Right lobe of liver (tissue), 6 donors: ENCODE measurements around the gene GAGE2A. TPM values are rescaled to one million over a fixed set of nuclear protein-coding genes. Genes with fewer than 3 reads are reported as not detected.
A peak's percentile ranks its signal among the peaks of the same experiment; 100 is the strongest.

ENCODE experiments used
- ATAC-seq, 4 donors: fragments of 200-7000 bp; cut with Tn5 transposase; one replicate each; pipeline ENCODE4 v1.9.1; 2020; ENCODE audit warnings: mild to moderate bottlenecking in 4 of 4, moderate library complexity in 4 of 4
- DNase-seq, 3 donors: peaks; one replicate each; pipeline ENCODE4 v3.0.0-alpha.2; 2020
- H3K27ac ChIP-seq, 3 donors: fragments of 200-600 bp; one replicate each; pipeline ENCODE4 v1.8.0; 2022
- H3K27me3 ChIP-seq, 2 donors: fragments of 200-600 bp; one replicate each; pipeline ENCODE4 v1.8.0; 2022
- H3K36me3 ChIP-seq, 4 donors: fragments of 200-600 bp; sonication (generic) in 1 of 4; one replicate each; pipeline versions ENCODE4 v1.5.1 to v1.8.0; 2017 to 2022; ENCODE audit warnings: control low read depth in 1 of 4
- H3K4me1 ChIP-seq, 4 donors: fragments of 200-600 bp; sonication (generic) in 1 of 4; one replicate each; pipeline versions ENCODE4 v1.5.1 to v1.8.0; 2017 to 2022; ENCODE audit warnings: control low read depth in 1 of 4
- H3K4me3 ChIP-seq, 3 donors: fragments of 200-600 bp; one replicate each; pipeline ENCODE4 v1.8.0; 2022
- H3K9me3 ChIP-seq, 4 donors: fragments of 200-600 bp; sonication (generic) in 1 of 4; one replicate each; pipeline versions ENCODE4 v1.5.1 to v1.8.0; 2017 to 2022; ENCODE audit warnings: control low read depth in 1 of 4
- CTCF ChIP-seq, 4 donors: fragments of 200-600 bp in 3 of 4; fragments of 450-650 bp in 1 of 4; IDR thresholded peaks; one replicate each; pipeline versions ENCODE4 v1.5.1 to v1.8.0; 2016 to 2022; ENCODE audit warnings: antibody characterized with exemption in 4 of 4, mild to moderate bottlenecking in 2 of 4
- POLR2A ChIP-seq: fragments of 450-650 bp; IDR thresholded peaks from one replicate; pipeline ENCODE4 v1.6.1; 2017; ENCODE audit warnings: antibody characterized with exemption, mild to moderate bottlenecking
- WGBS: methylation state at CpG from one replicate; pipeline ENCODE4 v1.1.6; 2018; ENCODE audit warnings: low coverage, low lambda C conversion rate; ENCODE audit not compliant: insufficient coverage; ENCODE audit errors: missing lambda C conversion rate; 5-methylcytosine and 5-hydroxymethylcytosine counted together
- intact Hi-C, 2 donors: fragments of 100-400 bp; cut with DNase I; formaldehyde crosslinking; loops; one replicate each; pipeline versions ENCODE4 v1.11.2 to v1.14.1; 2022
- total RNA-seq, 6 experiments: library from RNA; depleted of rRNA in 2 of 6; stranded (reverse); fragments of >200 nt in 2 of 6; fragmentation: NEBNext Ultra II Directional in 3 of 6; extraction: Animal tissue kit (Norgen Biotek cat#: 25700) in 3 of 6; gene quantifications; one replicate each; pipeline versions ENCODE4 v1.1.0 to v1.2.4, GENCODE V29; 2016 to 2023
- donor health status: DM: no; HTN: yes; CAD: no.
- donor health status: DM: no; HTN: no; CAD: no.
- donor health status: DM: no; HTN: no; CAD: no.
- donor health status: DM: no; HTN: yes; CAD: no.
- donor health status: DM: no; HTN: yes; CAD: no.

Gene GAGE2A
- total RNA-seq, 6 experiments from 2014 or later = not detected

GRCh38 chrX:49610718-49611310 is 21.5 kb downstream of the GAGE2A start:
- Histone ChIP-seq H3K27me3 (peaks cover 0 to 7% of the 10 kb centered on the region in 2 donors), H3K36me3 (no peaks in the 10 kb centered on the region), H3K27ac (no peak overlapping the region), H3K9me3 (no peaks in the 10 kb centered on the region), H3K4me1 (no peaks in the 10 kb centered on the region), H3K4me3 (no peak overlapping the region)
- WGBS = 29% methylated on average over 7 of the region's 7 CpGs
- TF ChIP-seq CTCF (IDR thresholded peaks at IDR 0.05) = no peak
- TF ChIP-seq POLR2A = no peak
- intact Hi-C loops = no loop called here
- DNase-seq = no peak
- peak in 2 of 4 donors; percentile 46 to 53 for ATAC-seq

GRCh38 chrX:49618574-49618973 is 29.3 kb downstream of the GAGE2A start:
- Histone ChIP-seq H3K4me1 (no peaks in the 10 kb centered on the region), H3K9me3 (no peaks in the 10 kb centered on the region), H3K27me3 (no peaks in the 10 kb centered on the region), H3K27ac (no peak overlapping the region), H3K4me3 (no peak overlapping the region), H3K36me3 (no peaks in the 10 kb centered on the region)
- no peak for DNase-seq
- 56% methylated on average over 2 of the region's 2 CpGs for WGBS
- TF ChIP-seq CTCF (IDR thresholded peaks at IDR 0.05) (no peak), POLR2A (no peak)
- no peak for ATAC-seq
- intact Hi-C loops = no loop called here

- ATAC-seq = peak; percentile 21 to 68 (median 44)
- Histone ChIP-seq H3K27me3 (no peaks in the 10 kb centered on the region), H3K4me1 (no peaks in the 10 kb centered on the region), H3K4me3 (peak overlapping the region in 1 of 3 donors; percentile 2), H3K27ac (no peak overlapping the region), H3K36me3 (no peaks in the 10 kb centered on the region), H3K9me3 (no peaks in the 10 kb centered on the region)
- WGBS = 79% methylated on average over 15 of the region's 33 CpGs
- DNase-seq = no peak
- TF ChIP-seq CTCF (IDR thresholded peaks at IDR 0.05) (peak in 2 of 4 donors; percentile 14 to 31), POLR2A (no peak)
- intact Hi-C loops = no loop called here
Measured at GRCh38 chrX:49627086-49627777, 37.9 kb downstream of the GAGE2A start.

GRCh38 chrX:49644991-49645637 is 55.8 kb downstream of the GAGE2A start:
- no peak for TF ChIP-seq POLR2A
- TF ChIP-seq CTCF (IDR thresholded peaks at IDR 0.05) = no peak
- Histone ChIP-seq H3K27me3 (peaks cover 0 to 5% of the 10 kb centered on the region in 2 donors), H3K4me1 (no peaks in the 10 kb centered on the region), H3K9me3 (no peaks in the 10 kb centered on the region), H3K27ac (no peak overlapping the region), H3K4me3 (no peak overlapping the region), H3K36me3 (no peaks in the 10 kb centered on the region)
- intact Hi-C loops = no loop called here
- WGBS = 100% methylated on average over 1 of the region's 8 CpGs
- ATAC-seq (peak in 1 of 4 donors; percentile 37), DNase-seq (no peak)

Other genes starting within 250 kb of the GAGE2A start
- gene GAGE12C, start 57.3 kb upstream of the GAGE2A start, total RNA-seq = not detected
- not detected for gene GAGE12D, start 47.8 kb upstream of the GAGE2A start, total RNA-seq
- not detected for gene GAGE12E, start 38.2 kb upstream of the GAGE2A start, total RNA-seq
- not detected for gene GAGE12F, start 28.7 kb upstream of the GAGE2A start, total RNA-seq
- not detected for gene GAGE12G, start 19.1 kb upstream of the GAGE2A start, total RNA-seq
- not detected for gene GAGE12H, start 9.5 kb upstream of the GAGE2A start, total RNA-seq
- not detected for gene GAGE1, start 9.5 kb downstream of the GAGE2A start, total RNA-seq
- not detected for gene PAGE1, start 106.5 kb downstream of the GAGE2A start, total RNA-seq
- under 1 TPM in 1 of 6 experiments, not detected in 5; 0.98 TPM for gene PAGE4, start 239.8 kb downstream of the GAGE2A start, total RNA-seq